Hepatocyte (in vitro differentiated cells): ENCODE measurements around the gene LIME1. TPM values are rescaled to one million over a fixed set of nuclear protein-coding genes. Genes with fewer than 3 reads are reported as not detected.

ENCODE experiments used
- DNase-seq: peaks from one replicate; pipeline ENCODE4 v3.0.0-alpha.2; 2016; ENCODE audit warnings: low spot score
- H2AFZ ChIP-seq: fragments of 200-600 bp; sonication (generic); 2 replicates; pipeline ENCODE4 v1.6.0; 2016; ENCODE audit warnings: antibody characterized with exemption, mild to moderate bottlenecking
- H3K27ac ChIP-seq: fragments of 200-600 bp; sonication (generic); 2 replicates; pipeline ENCODE4 v1.5.1; 2016; ENCODE audit warnings: mild to moderate bottlenecking
- H3K27me3 ChIP-seq: fragments of 200-600 bp; sonication (generic); 2 replicates; pipeline ENCODE4 v1.6.1; 2016
- H3K36me3 ChIP-seq: fragments of 200-600 bp; sonication (generic); replicated peaks from 2 replicates; pipeline ENCODE4 v1.5.1; 2016; ENCODE audit warnings: low read depth; ENCODE audit not compliant: insufficient read depth
- H3K4me1 ChIP-seq: fragments of 200-600 bp; sonication (generic); 2 replicates; pipeline ENCODE4 v1.5.1; 2016; ENCODE audit warnings: mild to moderate bottlenecking, moderate library complexity; ENCODE audit not compliant: insufficient read depth
- H3K4me2 ChIP-seq: fragments of 200-600 bp; sonication (generic); 2 replicates; pipeline ENCODE4 v1.6.0; 2016
- H3K4me3 ChIP-seq: fragments of 200-600 bp; sonication (generic); 2 replicates; pipeline ENCODE4 v1.5.1; 2016; ENCODE audit warnings: mild to moderate bottlenecking
- H3K79me2 ChIP-seq: fragments of 200-600 bp; sonication (generic); 2 replicates; pipeline ENCODE4 v1.6.0; 2017; ENCODE audit warnings: mild to moderate bottlenecking
- H3K9me2 ChIP-seq: fragments of 200-600 bp; sonication (generic); replicated peaks from 2 replicates; pipeline ENCODE4 v1.6.0; 2017; ENCODE audit warnings: mild to moderate bottlenecking; ENCODE audit not compliant: insufficient read depth
- H3K9me3 ChIP-seq: fragments of 200-600 bp; sonication (generic); 2 replicates; pipeline ENCODE4 v1.5.1; 2016; ENCODE audit warnings: low read depth, mild to moderate bottlenecking
- H4K20me1 ChIP-seq: fragments of 200-600 bp; sonication (generic); 2 replicates; pipeline ENCODE4 v1.6.0; 2016; ENCODE audit warnings: mild to moderate bottlenecking; ENCODE audit not compliant: insufficient read depth, poor library complexity, severe bottlenecking
- EZH2 ChIP-seq: fragments of 200-600 bp; sonication (generic); IDR thresholded peaks from 2 replicates; pipeline ENCODE4 v1.6.1; 2016; ENCODE audit warnings: antibody characterized with exemption, mild to moderate bottlenecking, borderline replicate concordance
- EZH2phosphoT487 ChIP-seq: fragments of 200-600 bp; sonication (generic); IDR thresholded peaks from one replicate; pipeline ENCODE4 v1.6.1; 2018; ENCODE audit warnings: antibody characterized with exemption, mild to moderate bottlenecking, low read depth, moderate library complexity; ENCODE audit not compliant: unreplicated experiment, severe bottlenecking
- WGBS: methylation state at CpG from one replicate; pipeline ENCODE4 v1.1.6; 2016; ENCODE audit warnings: low lambda C conversion rate; ENCODE audit errors: missing lambda C conversion rate; 5-methylcytosine and 5-hydroxymethylcytosine counted together
- polyA plus RNA-seq: library from polyadenylated mRNA; unstranded; fragments of >200 nt; fragmentation: Nextera tagmentation; extraction: Ambion mirVana; gene quantifications from 2 replicates; pipeline ENCODE4 v1.2.1, GENCODE V29; 2016
- small RNA-seq: library from RNA; depleted of rRNA; stranded (forward); fragments of <200 nt; gene quantifications from one replicate; pipeline ENCODE3, GENCODE V24; 2014
- total RNA-seq: library from RNA; depleted of rRNA; stranded (reverse); fragments of >200 nt; gene quantifications from 2 replicates; pipeline ENCODE4 v1.2.3, GENCODE V29; 2014
- TF ChIP-seq, protein P1 (sequence below): fragments of 200-600 bp; sonication (generic); IDR thresholded peaks from 2 replicates; pipeline ENCODE4 v1.5.1; 2016; ENCODE audit warnings: antibody characterized with exemption, mild to moderate bottlenecking; ENCODE audit not compliant: poor library complexity

LIME1 gene
- total and polyA plus RNA-seq, 2 experiments from 2014 or later: 11.7 to 20.7 TPM

DNA sequence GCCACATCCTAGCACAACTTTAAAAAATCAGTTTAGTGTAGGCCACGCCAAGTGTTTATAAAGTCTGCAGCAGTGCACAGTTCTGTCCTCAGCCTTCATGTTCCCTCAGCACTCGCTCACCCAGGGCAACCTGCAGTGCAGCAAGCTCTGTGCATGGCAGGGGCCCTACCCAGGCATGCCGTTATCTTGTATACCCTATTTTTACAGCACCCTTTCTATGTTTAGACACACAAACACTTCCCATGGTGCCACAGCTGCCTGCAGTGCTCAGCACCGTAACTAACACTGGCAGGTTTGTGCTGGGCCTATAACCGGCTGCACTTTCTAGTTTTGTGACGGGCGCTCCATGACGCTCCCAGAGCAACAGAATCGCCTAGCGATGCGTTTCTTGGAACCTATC, 50.8 kb downstream of the LIME1 start:
- 94% methylated on average over 11 of the region's 11 CpGs for WGBS
- Histone ChIP-seq H4K20me1 (no peaks in the 10 kb centered on the region), H3K27ac (no peak overlapping the region), H3K27me3 (no peaks in the 10 kb centered on the region), H3K4me2 (no peak overlapping the region), H3K9me2 (no peaks in the 10 kb centered on the region), H3K4me3 (no peak overlapping the region), H2AFZ (no peak overlapping the region), H3K79me2 (no peaks in the 10 kb centered on the region), H3K36me3 (no peaks in the 10 kb centered on the region), H3K4me1 (no peaks in the 10 kb centered on the region), H3K9me3 (no peaks in the 10 kb centered on the region)
- TF ChIP-seq EZH2 (no peak), EZH2phosphoT487 (no peak)
- TF ChIP-seq, protein P1, sequence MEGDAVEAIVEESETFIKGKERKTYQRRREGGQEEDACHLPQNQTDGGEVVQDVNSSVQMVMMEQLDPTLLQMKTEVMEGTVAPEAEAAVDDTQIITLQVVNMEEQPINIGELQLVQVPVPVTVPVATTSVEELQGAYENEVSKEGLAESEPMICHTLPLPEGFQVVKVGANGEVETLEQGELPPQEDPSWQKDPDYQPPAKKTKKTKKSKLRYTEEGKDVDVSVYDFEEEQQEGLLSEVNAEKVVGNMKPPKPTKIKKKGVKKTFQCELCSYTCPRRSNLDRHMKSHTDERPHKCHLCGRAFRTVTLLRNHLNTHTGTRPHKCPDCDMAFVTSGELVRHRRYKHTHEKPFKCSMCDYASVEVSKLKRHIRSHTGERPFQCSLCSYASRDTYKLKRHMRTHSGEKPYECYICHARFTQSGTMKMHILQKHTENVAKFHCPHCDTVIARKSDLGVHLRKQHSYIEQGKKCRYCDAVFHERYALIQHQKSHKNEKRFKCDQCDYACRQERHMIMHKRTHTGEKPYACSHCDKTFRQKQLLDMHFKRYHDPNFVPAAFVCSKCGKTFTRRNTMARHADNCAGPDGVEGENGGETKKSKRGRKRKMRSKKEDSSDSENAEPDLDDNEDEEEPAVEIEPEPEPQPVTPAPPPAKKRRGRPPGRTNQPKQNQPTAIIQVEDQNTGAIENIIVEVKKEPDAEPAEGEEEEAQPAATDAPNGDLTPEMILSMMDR: no peak
- DNase-seq: no peak

DNA sequence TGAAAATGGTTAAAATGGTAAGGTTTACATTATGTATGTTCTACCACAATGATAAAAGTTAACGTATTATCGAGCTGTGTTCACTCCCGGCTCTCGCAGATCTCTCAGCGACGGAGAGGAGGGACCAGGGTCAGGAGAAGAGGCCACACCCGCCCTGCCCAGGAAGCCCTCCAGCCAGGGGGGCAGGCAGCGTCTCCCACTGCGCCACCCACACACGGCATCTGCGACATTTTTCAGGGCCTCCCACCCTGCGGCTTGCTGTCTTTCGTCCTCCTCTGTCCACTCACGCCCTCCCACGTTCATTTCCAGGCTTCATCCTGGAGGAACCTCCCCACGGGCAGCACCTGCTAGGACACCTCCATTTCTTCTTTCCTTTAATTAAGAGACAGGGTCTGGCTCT, 51.3 kb downstream of the LIME1 start:
- Histone ChIP-seq H3K27me3 (no peaks in the 10 kb centered on the region), H3K27ac (no peak overlapping the region), H3K36me3 (no peaks in the 10 kb centered on the region), H3K9me3 (no peaks in the 10 kb centered on the region), H3K4me3 (no peak overlapping the region), H4K20me1 (no peaks in the 10 kb centered on the region), H2AFZ (no peak overlapping the region), H3K79me2 (no peaks in the 10 kb centered on the region), H3K4me1 (no peaks in the 10 kb centered on the region), H3K9me2 (no peaks in the 10 kb centered on the region), H3K4me2 (no peak overlapping the region)
- WGBS: 95% methylated on average over 16 of the region's 16 CpGs
- DNase-seq: no peak
- TF ChIP-seq, protein P1: no peak
- TF ChIP-seq EZH2 (no peak), EZH2phosphoT487 (no peak)

Small RNA genes within 50 kb of the gene (small RNA-seq; reads per million reads assigned to genes)
- not detected for gene LIME1
- not detected for gene TNFRSF6B

Other genes with a start within 250 kb of the LIME1 start
- 18.5 and 23.5 TPM in 2 replicates for gene EEF1A2, start 237.6 kb upstream of the LIME1 start, total RNA-seq
- gene EEF1A2, start 237.6 kb upstream of the LIME1 start, polyA plus RNA-seq: 12.0 and 14.8 TPM in 2 replicates
- gene PPDPF, start 215.9 kb upstream of the LIME1 start, total RNA-seq: 47.6 and 55.1 TPM in 2 replicates
- 330 and 333 TPM in 2 replicates for gene PPDPF, start 215.9 kb upstream of the LIME1 start, polyA plus RNA-seq
- gene PTK6, start 199.3 kb upstream of the LIME1 start, total RNA-seq: 0.52 and 1.1 TPM in 2 replicates
- gene PTK6, start 199.3 kb upstream of the LIME1 start, polyA plus RNA-seq: 0.06 and 0.27 TPM in 2 replicates
- gene SRMS, start 188.9 kb upstream of the LIME1 start, total RNA-seq: not detected in 2 replicates
- gene SRMS, start 188.9 kb upstream of the LIME1 start, polyA plus RNA-seq: not detected in 2 replicates
- 0.57 and 0.76 TPM in 2 replicates for gene FNDC11, start 182.5 kb upstream of the LIME1 start, total RNA-seq
- 0.79 and 2.1 TPM in 2 replicates for gene FNDC11, start 182.5 kb upstream of the LIME1 start, polyA plus RNA-seq
- gene HELZ2, start 162.4 kb upstream of the LIME1 start, total RNA-seq: 14.8 and 17.0 TPM in 2 replicates
- gene HELZ2, start 162.4 kb upstream of the LIME1 start, polyA plus RNA-seq: 4.6 and 5.8 TPM in 2 replicates
- gene GMEB2, start 109.6 kb upstream of the LIME1 start, total RNA-seq: 10.0 and 10.7 TPM in 2 replicates
- 8.7 and 10.9 TPM in 2 replicates for gene GMEB2, start 109.6 kb upstream of the LIME1 start, polyA plus RNA-seq
- gene STMN3, start 83.2 kb upstream of the LIME1 start, total RNA-seq: 13.2 and 14.4 TPM in 2 replicates
- 17.3 and 18.2 TPM in 2 replicates for gene STMN3, start 83.2 kb upstream of the LIME1 start, polyA plus RNA-seq
- 16.9 and 18.2 TPM in 2 replicates for gene RTEL1, start 78.4 kb upstream of the LIME1 start, total RNA-seq
- gene RTEL1, start 78.4 kb upstream of the LIME1 start, polyA plus RNA-seq: 14.0 and 18.3 TPM in 2 replicates
- 0.97 and 3.3 TPM in 2 replicates for gene TNFRSF6B, start 40.0 kb upstream of the LIME1 start, total RNA-seq
- gene TNFRSF6B, start 40.0 kb upstream of the LIME1 start, polyA plus RNA-seq: 4.2 and 5.1 TPM in 2 replicates
- gene ARFRP1, start 28.7 kb upstream of the LIME1 start, total RNA-seq: 24.0 and 31.5 TPM in 2 replicates
- gene ARFRP1, start 28.7 kb upstream of the LIME1 start, polyA plus RNA-seq: 38.0 and 50.0 TPM in 2 replicates
- 18.6 and 21.5 TPM in 2 replicates for gene ZGPAT, start 28.6 kb upstream of the LIME1 start, total RNA-seq
- gene ZGPAT, start 28.6 kb upstream of the LIME1 start, polyA plus RNA-seq: 41.7 and 48.7 TPM in 2 replicates
- 43.9 and 59.4 TPM in 2 replicates for gene SLC2A4RG, start 3.1 kb downstream of the LIME1 start, total RNA-seq
- gene SLC2A4RG, start 3.1 kb downstream of the LIME1 start, polyA plus RNA-seq: 50.4 and 53.6 TPM in 2 replicates
- gene ZBTB46, start 94.6 kb downstream of the LIME1 start, total RNA-seq: 4.0 and 5.2 TPM in 2 replicates
- gene ZBTB46, start 94.6 kb downstream of the LIME1 start, polyA plus RNA-seq: 2.0 and 3.2 TPM in 2 replicates
- not detected in 2 replicates for gene ABHD16B, start 124.8 kb downstream of the LIME1 start, total RNA-seq
- 0.68 and 0.95 TPM in 2 replicates for gene ABHD16B, start 124.8 kb downstream of the LIME1 start, polyA plus RNA-seq
- gene TPD52L2, start 128.6 kb downstream of the LIME1 start, total RNA-seq: 83.2 and 86.2 TPM in 2 replicates
- gene TPD52L2, start 128.6 kb downstream of the LIME1 start, polyA plus RNA-seq: 93.8 and 98.1 TPM in 2 replicates
- 34.0 and 39.6 TPM in 2 replicates for gene DNAJC5, start 158.5 kb downstream of the LIME1 start, total RNA-seq
- gene DNAJC5, start 158.5 kb downstream of the LIME1 start, polyA plus RNA-seq: 6.6 and 10.2 TPM in 2 replicates
- gene UCKL1, start 219.8 kb downstream of the LIME1 start, total RNA-seq: 18.5 and 20.0 TPM in 2 replicates
- gene UCKL1, start 219.8 kb downstream of the LIME1 start, polyA plus RNA-seq: 52.2 and 62.9 TPM in 2 replicates
- 11.5 and 13.5 TPM in 2 replicates for gene ZNF512B, start 233.3 kb downstream of the LIME1 start, total RNA-seq
- gene ZNF512B, start 233.3 kb downstream of the LIME1 start, polyA plus RNA-seq: 10.1 and 12.4 TPM in 2 replicates
- 1.1 and 1.6 TPM in 2 replicates for gene SAMD10, start 243.0 kb downstream of the LIME1 start, total RNA-seq
- gene SAMD10, start 243.0 kb downstream of the LIME1 start, polyA plus RNA-seq: 11.0 and 11.7 TPM in 2 replicates
- gene PRPF6, start 244.5 kb downstream of the LIME1 start, total RNA-seq: 35.6 and 41.3 TPM in 2 replicates
- 37.3 and 43.1 TPM in 2 replicates for gene PRPF6, start 244.5 kb downstream of the LIME1 start, polyA plus RNA-seq